Fibroblast of mammary gland (primary cell): ENCODE measurements around the gene ADGRD1.
"Not testable (repeated sequence)": the region's sequence is repeated elsewhere in the genome, so short reads cannot be mapped to it uniquely, and the experiment has no call there.

Experiments used
- DNase-seq: peaks from one replicate; pipeline ENCODE4 v3.0.0-alpha.2; 2010; ENCODE audit warnings: low read depth
- H3K4me3 ChIP-seq: 2 replicates; pipeline ENCODE4 v1.5.1; 2011; ENCODE audit warnings: low read depth, mild to moderate bottlenecking, low read length, moderate library complexity; ENCODE audit not compliant: control insufficient read depth
- TF ChIP-seq, protein P1 (sequence below): conservative IDR thresholded peaks from 2 replicates; pipeline ENCODE4 v1.5.1; 2011; ENCODE audit warnings: low read depth, low read length, inconsistent platforms; ENCODE audit not compliant: control insufficient read depth, insufficient read depth

Gene ADGRD1

GRCh38 chr12:130937063-130937462, 16.6 kb upstream of the ADGRD1 start:
- no peak for DNase-seq
- H3K4me3 ChIP-seq = no peak overlapping the region
- TF ChIP-seq, protein P1, sequence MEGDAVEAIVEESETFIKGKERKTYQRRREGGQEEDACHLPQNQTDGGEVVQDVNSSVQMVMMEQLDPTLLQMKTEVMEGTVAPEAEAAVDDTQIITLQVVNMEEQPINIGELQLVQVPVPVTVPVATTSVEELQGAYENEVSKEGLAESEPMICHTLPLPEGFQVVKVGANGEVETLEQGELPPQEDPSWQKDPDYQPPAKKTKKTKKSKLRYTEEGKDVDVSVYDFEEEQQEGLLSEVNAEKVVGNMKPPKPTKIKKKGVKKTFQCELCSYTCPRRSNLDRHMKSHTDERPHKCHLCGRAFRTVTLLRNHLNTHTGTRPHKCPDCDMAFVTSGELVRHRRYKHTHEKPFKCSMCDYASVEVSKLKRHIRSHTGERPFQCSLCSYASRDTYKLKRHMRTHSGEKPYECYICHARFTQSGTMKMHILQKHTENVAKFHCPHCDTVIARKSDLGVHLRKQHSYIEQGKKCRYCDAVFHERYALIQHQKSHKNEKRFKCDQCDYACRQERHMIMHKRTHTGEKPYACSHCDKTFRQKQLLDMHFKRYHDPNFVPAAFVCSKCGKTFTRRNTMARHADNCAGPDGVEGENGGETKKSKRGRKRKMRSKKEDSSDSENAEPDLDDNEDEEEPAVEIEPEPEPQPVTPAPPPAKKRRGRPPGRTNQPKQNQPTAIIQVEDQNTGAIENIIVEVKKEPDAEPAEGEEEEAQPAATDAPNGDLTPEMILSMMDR = no peak

GRCh38 chr12:130937546-130937945, 16.2 kb upstream of the ADGRD1 start:
- DNase-seq, H3K4me3 ChIP-seq: not testable (repeated sequence)

DNA sequence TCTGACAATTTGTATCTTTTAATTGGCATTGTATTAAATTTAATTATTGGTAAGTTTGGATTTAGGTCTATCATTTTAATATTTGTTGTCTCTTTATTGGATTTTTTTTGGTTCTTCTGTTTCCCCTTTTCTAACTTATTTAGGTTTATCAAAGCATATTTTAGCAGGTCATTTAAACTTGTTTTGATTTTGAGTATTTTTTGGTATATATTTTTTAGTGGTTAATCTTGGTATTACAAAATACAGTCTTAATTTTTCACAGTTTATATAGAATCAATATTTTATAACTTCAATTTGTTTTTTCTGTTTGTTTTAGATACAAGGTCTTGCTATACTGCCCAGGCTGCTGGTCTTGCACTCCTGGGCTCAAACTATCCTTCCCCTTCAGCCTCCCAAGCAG, 15.5 kb upstream of the ADGRD1 start:
- TF ChIP-seq, protein P1 = no peak
- DNase-seq = no peak
- H3K4me3 ChIP-seq = no peak overlapping the region

GRCh38 chr12:130944878-130945277, 8.8 kb upstream of the ADGRD1 start:
- no peak overlapping the region for H3K4me3 ChIP-seq
- TF ChIP-seq, protein P1 = no peak
- DNase-seq = no peak

DNA sequence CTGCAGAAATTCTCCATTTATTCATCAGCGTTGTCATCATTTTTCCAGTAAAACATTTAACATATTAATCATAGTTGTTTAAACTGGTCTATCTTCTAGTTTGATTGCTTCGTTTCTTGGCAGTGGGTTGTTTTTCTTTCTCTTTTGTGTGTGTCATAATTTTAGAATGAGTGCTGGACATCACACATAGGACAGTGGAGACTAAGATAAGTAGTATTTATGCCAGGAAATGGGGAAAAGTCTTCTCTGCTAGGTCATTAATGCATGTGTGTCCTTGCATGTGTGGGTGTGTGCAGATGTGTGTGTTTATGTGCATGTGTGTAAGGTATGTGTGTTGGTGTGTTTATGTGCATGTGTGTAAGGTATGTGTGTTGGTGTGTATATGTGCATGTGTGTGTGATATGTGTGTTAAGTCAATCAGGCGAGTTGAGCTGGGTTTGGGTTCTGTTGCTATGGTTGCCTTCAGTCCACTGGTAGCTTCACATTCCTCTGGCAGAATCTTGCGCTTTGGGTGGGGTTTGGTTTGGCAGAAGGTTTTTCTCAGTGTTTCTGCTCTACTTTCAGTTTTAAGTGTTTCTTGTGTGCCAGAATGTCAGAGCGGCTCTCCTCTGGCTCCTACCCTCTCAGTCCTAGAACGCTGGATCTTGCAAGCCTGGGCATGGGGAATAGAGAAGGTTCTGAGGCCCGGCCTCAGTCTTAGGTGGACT, 7.8 kb upstream of the ADGRD1 start:
- DNase-seq = peak; percentile 19

GRCh38 chr12:130947028-130947613, 6.6 kb upstream of the ADGRD1 start:
- no peak for DNase-seq
- TF ChIP-seq, protein P1 = no peak
- H3K4me3 ChIP-seq = no peak overlapping the region

More for the DNA sequence above, 7.8 kb upstream of the ADGRD1 start:
- no peak overlapping the region for H3K4me3 ChIP-seq
- TF ChIP-seq, protein P1 = no peak

GRCh38 chr12:130948136-130948535, 5.6 kb upstream of the ADGRD1 start:
- no peak overlapping the region for H3K4me3 ChIP-seq
- TF ChIP-seq, protein P1 = no peak
- DNase-seq = no peak
